ENCODE measurements around the gene GNA14. TPM values are rescaled to one million over a fixed set of nuclear protein-coding genes. Genes with fewer than 3 reads are reported as not detected.

GNA14 gene
- total and polyA plus RNA-seq, 5 donors from 2014 or later, result not detected

DNA sequence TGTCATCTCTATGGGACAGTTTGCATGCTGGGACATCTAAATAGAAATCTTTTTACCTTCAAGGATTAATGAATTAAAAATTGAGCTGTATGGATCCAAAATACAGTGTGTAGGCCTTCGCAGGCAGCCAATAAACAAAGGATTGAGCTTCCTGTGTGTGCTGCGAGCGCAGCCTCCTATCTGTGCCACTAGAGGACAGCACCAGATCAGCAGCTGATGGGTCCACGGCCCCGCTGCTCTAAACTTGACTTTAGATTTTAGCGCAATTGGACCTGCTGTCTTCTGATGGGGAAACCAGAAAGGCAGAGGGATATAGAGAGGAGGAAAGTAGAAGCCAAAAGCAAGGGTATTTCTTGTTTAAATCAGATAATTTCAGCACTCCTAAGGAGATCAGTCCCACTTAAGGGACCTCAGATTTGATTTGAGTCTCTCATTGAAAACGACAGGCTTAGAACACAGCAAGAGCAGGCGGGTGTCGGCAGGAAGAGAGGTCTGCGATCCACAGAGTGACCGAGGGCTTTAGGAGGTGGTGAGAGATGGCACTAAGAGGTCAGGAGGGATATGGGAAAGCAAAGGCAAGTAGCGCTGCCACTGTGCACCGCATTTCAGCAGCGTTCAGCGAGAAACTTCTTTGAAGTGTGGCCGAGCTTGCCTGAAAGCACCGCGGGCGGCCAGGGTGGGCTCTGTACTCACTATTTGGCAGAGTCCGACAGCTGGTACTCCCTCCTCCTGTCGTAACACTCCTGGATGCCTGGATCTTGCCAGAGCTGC lies 214.3 kb downstream of the GNA14 start:
- H3K4me3 Mint-ChIP-seq, result no peak overlapping the region
- Histone ChIP-seq H3K4me3 (ENCODE audit: low read depth, low read length) (no peak overlapping the region), H3K36me3 (ENCODE audit: control insufficient read depth, insufficient read depth, low read length) (no peaks in the 10 kb centered on the region), H3K4me1 (ENCODE audit: control insufficient read depth, insufficient read depth, low read length, poor library complexity, severe bottlenecking) (no peaks in the 10 kb centered on the region), H3K27me3 (ENCODE audit: control insufficient read depth, insufficient read depth, low read length) (peaks cover 2% of the 10 kb centered on the region), H3K9me3 (ENCODE audit: control insufficient read depth in 2 of 2, low read length in 2 of 2) (no peaks in the 10 kb centered on the region), H3K27ac (ENCODE audit: insufficient read depth, low read length, poor library complexity, severe bottlenecking) (no peak overlapping the region)
- H3K9me3 Mint-ChIP-seq, result no peaks in the 10 kb centered on the region
- DNase-seq (peak; percentile 3 to 59 (median 44)), ATAC-seq (ENCODE audit: low read depth in 2 of 2) (peak; percentile 78 to 80)
- no peaks in the 10 kb centered on the region for H3K36me3 Mint-ChIP-seq
- peaks cover 3% of the 10 kb centered on the region for H3K27me3 Mint-ChIP-seq
- peak overlapping the region in 2 of 3 donors; percentile 22 to 53 for H3K27ac Mint-ChIP-seq
- H3K4me1 Mint-ChIP-seq, result peaks cover 3 to 6% (median 4%) of the 10 kb centered on the region in 4 donors

DNA sequence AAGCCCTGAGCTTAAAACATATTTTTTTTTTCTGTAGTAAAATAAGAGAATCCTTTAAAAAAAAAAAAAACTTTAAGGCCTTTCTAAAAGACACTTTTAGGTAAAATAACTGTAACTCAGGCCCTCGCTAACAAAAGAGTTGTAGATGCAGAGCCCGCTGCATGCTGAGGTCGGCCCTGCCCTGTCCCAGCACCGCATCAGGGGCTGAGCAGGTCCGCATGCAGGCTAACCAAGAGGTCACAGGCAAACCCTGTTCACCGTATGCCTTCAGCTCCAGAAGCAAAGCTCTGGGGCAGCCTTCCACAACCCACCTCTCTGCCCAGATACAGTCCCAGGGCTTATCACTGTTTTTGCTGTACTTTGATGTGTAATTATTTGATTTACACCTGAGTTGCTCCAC lies 216.1 kb downstream of the GNA14 start:
- Mint-ChIP-seq H3K27ac (no peak overlapping the region), H3K36me3 (no peaks in the 10 kb centered on the region), H3K27me3 (no peaks in the 10 kb centered on the region), H3K9me3 (no peaks in the 10 kb centered on the region), H3K4me1 (peaks cover 3 to 6% (median 4%) of the 10 kb centered on the region in 4 donors), H3K4me3 (no peak overlapping the region)
- Histone ChIP-seq H3K27me3 (ENCODE audit: control insufficient read depth, insufficient read depth, low read length) (no peaks in the 10 kb centered on the region), H3K36me3 (ENCODE audit: control insufficient read depth, insufficient read depth, low read length) (no peaks in the 10 kb centered on the region), H3K27ac (ENCODE audit: insufficient read depth, low read length, poor library complexity, severe bottlenecking) (no peak overlapping the region), H3K9me3 (ENCODE audit: control insufficient read depth in 2 of 2, low read length in 2 of 2) (no peaks in the 10 kb centered on the region), H3K4me3 (ENCODE audit: low read depth, low read length) (no peak overlapping the region), H3K4me1 (ENCODE audit: control insufficient read depth, insufficient read depth, low read length, poor library complexity, severe bottlenecking) (no peaks in the 10 kb centered on the region)
- DNase-seq (no peak), ATAC-seq (ENCODE audit: low read depth in 2 of 2) (no peak)

DNA sequence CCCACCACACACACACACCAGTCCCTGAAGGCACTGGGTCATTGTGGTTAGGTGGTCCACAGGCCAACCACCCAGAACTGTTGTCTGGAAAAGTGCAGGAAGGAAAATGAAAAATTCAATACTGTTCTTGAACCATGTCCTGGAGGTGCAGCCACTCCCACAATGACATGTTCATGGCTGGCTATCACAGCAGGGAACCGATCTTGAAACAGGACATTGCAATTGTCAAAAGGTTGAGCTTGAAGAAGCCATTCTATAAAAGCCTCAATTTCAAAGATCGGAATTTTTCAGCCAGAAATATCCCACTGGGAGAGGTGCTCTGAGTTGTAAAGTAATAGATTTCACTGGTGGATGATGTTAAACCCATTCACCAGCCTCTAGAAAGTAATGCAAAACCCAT lies 218.2 kb downstream of the GNA14 start:
- H3K4me3 ChIP-seq (ENCODE audit: low read depth, low read length), result no peak overlapping the region
- H3K27me3 ChIP-seq (ENCODE audit: control insufficient read depth, insufficient read depth, low read length), result no peaks in the 10 kb centered on the region
- no peaks in the 10 kb centered on the region for H3K36me3 ChIP-seq (ENCODE audit: control insufficient read depth, insufficient read depth, low read length)
- no peak overlapping the region for H3K4me3 Mint-ChIP-seq
- no peaks in the 10 kb centered on the region for H3K36me3 Mint-ChIP-seq
- no peaks in the 10 kb centered on the region for H3K4me1 ChIP-seq (ENCODE audit: control insufficient read depth, insufficient read depth, low read length, poor library complexity, severe bottlenecking)
- no peaks in the 10 kb centered on the region for H3K9me3 ChIP-seq (ENCODE audit: control insufficient read depth in 2 of 2, low read length in 2 of 2)
- peaks cover 3 to 6% (median 4%) of the 10 kb centered on the region in 4 donors for H3K4me1 Mint-ChIP-seq
- no peak overlapping the region for H3K27ac Mint-ChIP-seq
- no peak overlapping the region for H3K27ac ChIP-seq (ENCODE audit: insufficient read depth, low read length, poor library complexity, severe bottlenecking)
- ATAC-seq (ENCODE audit: low read depth in 2 of 2) (no peak), DNase-seq (no peak)
- H3K27me3 Mint-ChIP-seq, result no peaks in the 10 kb centered on the region
- H3K9me3 Mint-ChIP-seq, result no peaks in the 10 kb centered on the region

GRCh38 chr9:77427256-77427927 lies 220.7 kb downstream of the GNA14 start:
- Mint-ChIP-seq H3K4me1 (no peaks in the 10 kb centered on the region), H3K9me3 (peaks cover 0 to 3% (median 0%) of the 10 kb centered on the region in 7 donors), H3K27me3 (no peaks in the 10 kb centered on the region), H3K36me3 (no peaks in the 10 kb centered on the region), H3K27ac (no peak overlapping the region), H3K4me3 (no peak overlapping the region)
- ATAC-seq (ENCODE audit: low read depth in 2 of 2) (no peak), DNase-seq (no peak)
- Histone ChIP-seq H3K9me3 (ENCODE audit: control insufficient read depth in 2 of 2, low read length in 2 of 2) (no peaks in the 10 kb centered on the region), H3K4me3 (ENCODE audit: low read depth, low read length) (no peak overlapping the region), H3K36me3 (ENCODE audit: control insufficient read depth, insufficient read depth, low read length) (no peaks in the 10 kb centered on the region), H3K27me3 (ENCODE audit: control insufficient read depth, insufficient read depth, low read length) (no peaks in the 10 kb centered on the region), H3K4me1 (ENCODE audit: control insufficient read depth, insufficient read depth, low read length, poor library complexity, severe bottlenecking) (no peaks in the 10 kb centered on the region), H3K27ac (ENCODE audit: insufficient read depth, low read length, poor library complexity, severe bottlenecking) (no peak overlapping the region)

- Mint-ChIP-seq H3K27ac (no peak overlapping the region), H3K4me1 (no peaks in the 10 kb centered on the region), H3K27me3 (no peaks in the 10 kb centered on the region), H3K9me3 (peaks cover 0 to 3% (median 0%) of the 10 kb centered on the region in 7 donors), H3K4me3 (no peak overlapping the region), H3K36me3 (no peaks in the 10 kb centered on the region)
- H3K4me1 ChIP-seq (ENCODE audit: control insufficient read depth, insufficient read depth, low read length, poor library complexity, severe bottlenecking), result no peaks in the 10 kb centered on the region
- no peak overlapping the region for H3K27ac ChIP-seq (ENCODE audit: insufficient read depth, low read length, poor library complexity, severe bottlenecking)
- DNase-seq, result no peak
- H3K9me3 ChIP-seq (ENCODE audit: control insufficient read depth in 2 of 2, low read length in 2 of 2), result no peaks in the 10 kb centered on the region
- H3K36me3 ChIP-seq (ENCODE audit: control insufficient read depth, insufficient read depth, low read length), result no peaks in the 10 kb centered on the region
- no peak for ATAC-seq (ENCODE audit: low read depth in 2 of 2)
- no peak overlapping the region for H3K4me3 ChIP-seq (ENCODE audit: low read depth, low read length)
- no peaks in the 10 kb centered on the region for H3K27me3 ChIP-seq (ENCODE audit: control insufficient read depth, insufficient read depth, low read length)
Observed at GRCh38 chr9:77426712-77427111, 221.4 kb downstream of the GNA14 start.

DNA sequence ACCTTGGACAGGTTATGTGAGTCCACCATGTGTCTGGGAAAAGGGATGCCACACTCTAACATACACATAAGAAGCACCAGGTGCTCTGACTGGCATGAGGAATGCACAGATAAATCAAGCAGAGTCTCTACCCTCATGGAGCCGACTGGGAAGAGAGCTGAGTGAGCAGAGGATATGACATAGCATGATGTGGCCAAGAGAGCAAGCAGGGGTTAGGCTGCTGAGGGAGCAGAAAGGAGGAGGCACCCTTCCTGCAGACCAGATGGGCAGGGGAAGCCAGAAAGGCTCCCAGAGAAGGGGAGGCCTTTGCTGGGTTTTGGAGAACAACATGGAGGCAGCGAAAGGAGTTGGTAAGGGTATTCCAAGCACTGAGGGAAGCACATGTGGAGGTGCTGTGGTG lies 223.1 kb downstream of the GNA14 start:
- Mint-ChIP-seq H3K4me1 (no peaks in the 10 kb centered on the region), H3K4me3 (no peak overlapping the region), H3K36me3 (no peaks in the 10 kb centered on the region), H3K27ac (no peak overlapping the region), H3K9me3 (peaks cover 0 to 3% (median 0%) of the 10 kb centered on the region in 7 donors), H3K27me3 (no peaks in the 10 kb centered on the region)
- Histone ChIP-seq H3K9me3 (ENCODE audit: control insufficient read depth in 2 of 2, low read length in 2 of 2) (no peaks in the 10 kb centered on the region), H3K27ac (ENCODE audit: insufficient read depth, low read length, poor library complexity, severe bottlenecking) (no peak overlapping the region), H3K4me3 (ENCODE audit: low read depth, low read length) (no peak overlapping the region), H3K27me3 (ENCODE audit: control insufficient read depth, insufficient read depth, low read length) (no peaks in the 10 kb centered on the region), H3K4me1 (ENCODE audit: control insufficient read depth, insufficient read depth, low read length, poor library complexity, severe bottlenecking) (no peaks in the 10 kb centered on the region), H3K36me3 (ENCODE audit: control insufficient read depth, insufficient read depth, low read length) (no peaks in the 10 kb centered on the region)
- ATAC-seq (ENCODE audit: low read depth in 2 of 2), result no peak
- no peak for DNase-seq

DNA sequence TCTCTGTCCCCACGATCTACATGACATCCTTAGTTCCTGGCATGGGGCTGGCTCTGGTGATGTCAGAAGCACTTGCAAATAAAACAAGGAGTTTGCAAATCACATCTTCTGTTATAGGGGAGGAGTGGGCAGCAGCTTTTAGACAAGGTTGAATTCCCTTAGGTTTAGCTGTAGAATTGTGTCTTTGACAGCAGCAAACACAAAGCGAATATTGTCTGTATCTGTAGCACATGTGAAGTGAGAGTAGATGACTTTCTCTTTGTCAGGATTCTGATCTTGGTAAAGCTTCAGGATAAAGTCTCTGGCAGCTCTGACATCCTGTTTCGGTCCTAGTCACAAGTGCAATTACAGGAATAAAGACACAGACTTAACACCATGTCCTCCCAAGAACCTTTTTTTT lies 224.3 kb downstream of the GNA14 start:
- H3K4me1 Mint-ChIP-seq, result no peaks in the 10 kb centered on the region
- H3K4me3 Mint-ChIP-seq, result no peak overlapping the region
- no peaks in the 10 kb centered on the region for H3K36me3 Mint-ChIP-seq
- H3K27me3 Mint-ChIP-seq, result no peaks in the 10 kb centered on the region
- no peak overlapping the region for H3K27ac ChIP-seq (ENCODE audit: insufficient read depth, low read length, poor library complexity, severe bottlenecking)
- H3K36me3 ChIP-seq (ENCODE audit: control insufficient read depth, insufficient read depth, low read length), result no peaks in the 10 kb centered on the region
- peaks cover 0 to 3% (median 0%) of the 10 kb centered on the region in 7 donors for H3K9me3 Mint-ChIP-seq
- H3K27ac Mint-ChIP-seq, result no peak overlapping the region
- no peaks in the 10 kb centered on the region for H3K27me3 ChIP-seq (ENCODE audit: control insufficient read depth, insufficient read depth, low read length)
- no peaks in the 10 kb centered on the region for H3K4me1 ChIP-seq (ENCODE audit: control insufficient read depth, insufficient read depth, low read length, poor library complexity, severe bottlenecking)
- no peak for ATAC-seq (ENCODE audit: low read depth in 2 of 2)
- DNase-seq, result no peak
- no peak overlapping the region for H3K4me3 ChIP-seq (ENCODE audit: low read depth, low read length)
- no peaks in the 10 kb centered on the region for H3K9me3 ChIP-seq (ENCODE audit: control insufficient read depth in 2 of 2, low read length in 2 of 2)

GRCh38 chr9:77422969-77423368 lies 225.2 kb downstream of the GNA14 start:
- no peak overlapping the region for H3K27ac ChIP-seq (ENCODE audit: insufficient read depth, low read length, poor library complexity, severe bottlenecking)
- ATAC-seq (ENCODE audit: low read depth in 2 of 2) (no peak), DNase-seq (no peak)
- no peaks in the 10 kb centered on the region for H3K27me3 ChIP-seq (ENCODE audit: control insufficient read depth, insufficient read depth, low read length)
- H3K9me3 ChIP-seq (ENCODE audit: control insufficient read depth in 2 of 2, low read length in 2 of 2), result no peaks in the 10 kb centered on the region
- no peaks in the 10 kb centered on the region for H3K27me3 Mint-ChIP-seq
- no peaks in the 10 kb centered on the region for H3K4me1 ChIP-seq (ENCODE audit: control insufficient read depth, insufficient read depth, low read length, poor library complexity, severe bottlenecking)
- H3K9me3 Mint-ChIP-seq, result peaks cover 0 to 3% (median 0%) of the 10 kb centered on the region in 7 donors
- no peaks in the 10 kb centered on the region for H3K36me3 Mint-ChIP-seq
- H3K4me3 Mint-ChIP-seq, result no peak overlapping the region
- no peaks in the 10 kb centered on the region for H3K36me3 ChIP-seq (ENCODE audit: control insufficient read depth, insufficient read depth, low read length)
- no peaks in the 10 kb centered on the region for H3K4me1 Mint-ChIP-seq
- H3K27ac Mint-ChIP-seq, result no peak overlapping the region
- H3K4me3 ChIP-seq (ENCODE audit: low read depth, low read length), result no peak overlapping the region
